Neural cell (in vitro differentiated cells): ENCODE measurements around the gene PTX4. TPM values are rescaled to one million over a fixed set of nuclear protein-coding genes. Genes with fewer than 3 reads are reported as not detected.

Source experiments
- H2AFZ ChIP-seq: fragments of 200-600, 300-800 bp; sonication (generic), shearing (Covaris generic); 2 replicates; pipeline ENCODE4 v1.6.0; 2014; ENCODE audit warnings: low read depth, mild to moderate bottlenecking, antibody characterized with exemption, low read length, moderate library complexity
- H3F3A ChIP-seq: fragments of 200-600 bp; shearing (Covaris generic); 2 replicates; pipeline ENCODE4 v1.6.1; 2016; ENCODE audit warnings: mild to moderate bottlenecking, moderate library complexity, mixed read lengths, antibody characterized with exemption, low read length; ENCODE audit not compliant: insufficient read depth, poor library complexity, severe bottlenecking
- H3K27ac ChIP-seq: fragments of 200-600, 300-800 bp; sonication (generic), shearing (Covaris generic); 2 replicates; pipeline ENCODE4 v1.5.1; 2014; ENCODE audit warnings: mild to moderate bottlenecking, low read length, moderate library complexity
- H3K27me3 ChIP-seq: fragments of 300-800, 200-600 bp; sonication (generic), shearing (Covaris generic); 2 replicates; pipeline ENCODE4 v1.6.0; 2014; ENCODE audit warnings: mild to moderate bottlenecking, low read depth, low read length, moderate library complexity; ENCODE audit not compliant: insufficient read depth
- H3K36me3 ChIP-seq: fragments of 300-800, 200-600 bp; sonication (generic), shearing (Covaris generic); 2 replicates; pipeline ENCODE4 v1.5.1; 2014; ENCODE audit warnings: mild to moderate bottlenecking, antibody characterized with exemption, low read length, moderate library complexity; ENCODE audit not compliant: insufficient read depth
- H3K4me2 ChIP-seq: fragments of 300-800, 200-600 bp; sonication (generic), shearing (Covaris generic); 2 replicates; pipeline ENCODE4 v1.6.0; 2014; ENCODE audit warnings: mild to moderate bottlenecking, low read length
- H3K4me3 ChIP-seq: fragments of 300-800, 200-600 bp; sonication (generic), shearing (Covaris generic); 2 replicates; pipeline ENCODE4 v1.5.1; 2014; ENCODE audit warnings: mild to moderate bottlenecking, low read length, moderate library complexity
- H3K79me2 ChIP-seq: fragments of 200-600 bp; shearing (Covaris generic); replicated peaks from 2 replicates; pipeline ENCODE4 v1.6.0; 2014; ENCODE audit warnings: mild to moderate bottlenecking, low read length, moderate library complexity; ENCODE audit not compliant: insufficient read depth
- H3K9ac ChIP-seq: fragments of 300-800, 200-600 bp; sonication (generic), shearing (Covaris generic); 2 replicates; pipeline ENCODE4 v1.6.1; 2016; ENCODE audit warnings: mild to moderate bottlenecking, low read length, mixed read lengths
- H3K9me2 ChIP-seq: fragments of 200-600 bp; shearing (Covaris generic); 2 replicates; pipeline ENCODE4 v1.6.1; 2016; ENCODE audit warnings: mild to moderate bottlenecking, low read length, mixed read lengths; ENCODE audit not compliant: insufficient read depth
- H3K9me3 ChIP-seq: fragments of 200-600, 300-800 bp; sonication (generic), shearing (Covaris generic); 2 replicates; pipeline ENCODE4 v1.6.1; 2016; ENCODE audit warnings: mild to moderate bottlenecking, mixed run types, low read length, moderate library complexity, mixed read lengths
- H4K20me1 ChIP-seq: fragments of 200-600 bp; shearing (Covaris generic); 2 replicates; pipeline ENCODE4 v1.6.1; 2016; ENCODE audit warnings: mild to moderate bottlenecking, mixed run types; ENCODE audit not compliant: insufficient read depth
- EP300 ChIP-seq: fragments of 450-650 bp; conservative IDR thresholded peaks from 2 replicates; pipeline ENCODE4 v1.6.1; 2014; ENCODE audit warnings: antibody characterized with exemption, mild to moderate bottlenecking, moderate library complexity; ENCODE audit not compliant: poor library complexity, severe bottlenecking
- EZH2 ChIP-seq: fragments of 200-600, 300-800 bp; shearing (Covaris generic), sonication (generic); IDR thresholded peaks from 2 replicates; pipeline ENCODE4 v1.6.1; 2014; ENCODE audit warnings: antibody characterized with exemption, low read length, borderline replicate concordance, mild to moderate bottlenecking; ENCODE audit not compliant: insufficient read depth, poor library complexity, severe bottlenecking
- MXI1 ChIP-seq: fragments of 450-650 bp; conservative IDR thresholded peaks from 2 replicates; pipeline ENCODE4 v1.6.1; 2014; ENCODE audit warnings: antibody characterized with exemption, mild to moderate bottlenecking; ENCODE audit not compliant: poor library complexity, severe bottlenecking
- POLR2AphosphoS5 ChIP-seq: IDR thresholded peaks from 2 replicates; pipeline ENCODE4 v1.6.1; 2012
- RAD21 ChIP-seq: fragments of 450-650 bp; conservative IDR thresholded peaks from 2 replicates; pipeline ENCODE4 v1.6.1; 2014; ENCODE audit warnings: antibody characterized with exemption, mild to moderate bottlenecking, moderate library complexity
- SMC3 ChIP-seq: fragments of 450-650 bp; conservative IDR thresholded peaks from 2 replicates; pipeline ENCODE4 v1.6.1; 2014; ENCODE audit warnings: antibody characterized with exemption, mild to moderate bottlenecking, moderate library complexity; ENCODE audit not compliant: poor library complexity
- TAF1 ChIP-seq: IDR thresholded peaks from 2 replicates; pipeline ENCODE4 v1.6.1; 2012; ENCODE audit warnings: low read depth
- polyA plus RNA-seq: library from polyadenylated mRNA; depleted of rRNA; stranded (reverse); fragments of >200 nt; gene quantifications from 2 replicates; pipeline ENCODE4 v1.2.3, GENCODE V29; 2014
- TF ChIP-seq, protein P1 (sequence below): IDR thresholded peaks from 2 replicates; pipeline ENCODE4 v1.6.1; 2012; ENCODE audit warnings: borderline replicate concordance
- TF ChIP-seq, protein P2 (sequence below): fragments of 450-650 bp; IDR thresholded peaks from 2 replicates; pipeline ENCODE4 v1.5.1; 2014; ENCODE audit warnings: antibody characterized with exemption, mild to moderate bottlenecking, moderate library complexity; ENCODE audit not compliant: poor library complexity, severe bottlenecking

Gene PTX4
- polyA plus RNA-seq, 1 donor from 2014 or later: not detected

DNA sequence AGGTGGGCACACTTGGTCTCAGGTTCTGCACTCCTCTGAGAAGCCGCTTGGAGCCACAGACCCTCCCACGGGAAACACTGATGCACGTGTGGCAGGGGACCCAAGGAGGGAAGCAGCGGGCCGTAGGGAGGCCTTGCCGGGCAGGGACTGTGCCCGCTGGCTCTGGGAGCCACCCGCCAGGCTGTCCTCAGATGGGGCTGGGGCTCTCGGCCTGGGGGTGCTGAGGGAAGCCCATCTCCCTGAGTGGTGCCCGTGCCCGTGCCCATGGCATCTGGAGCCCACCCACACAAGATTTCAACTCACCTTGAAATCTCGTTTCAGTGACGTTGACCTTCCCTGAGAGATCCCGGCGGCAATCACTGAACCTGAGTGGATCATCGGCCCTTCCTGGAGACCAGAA lies 31.8 kb downstream of the PTX4 start:
- Histone ChIP-seq H2AFZ (no peak overlapping the region), H3K9me2 (no peaks in the 10 kb centered on the region), H3K4me3 (no peak overlapping the region), H3K27me3 (no peaks in the 10 kb centered on the region), H3K36me3 (no peaks in the 10 kb centered on the region), H4K20me1 (no peaks in the 10 kb centered on the region), H3K79me2 (no peaks in the 10 kb centered on the region), H3K9ac (no peak overlapping the region), H3K9me3 (no peaks in the 10 kb centered on the region), H3K27ac (no peak overlapping the region), H3F3A (no peaks in the 10 kb centered on the region), H3K4me2 (no peak overlapping the region)
- TF ChIP-seq, protein P1, sequence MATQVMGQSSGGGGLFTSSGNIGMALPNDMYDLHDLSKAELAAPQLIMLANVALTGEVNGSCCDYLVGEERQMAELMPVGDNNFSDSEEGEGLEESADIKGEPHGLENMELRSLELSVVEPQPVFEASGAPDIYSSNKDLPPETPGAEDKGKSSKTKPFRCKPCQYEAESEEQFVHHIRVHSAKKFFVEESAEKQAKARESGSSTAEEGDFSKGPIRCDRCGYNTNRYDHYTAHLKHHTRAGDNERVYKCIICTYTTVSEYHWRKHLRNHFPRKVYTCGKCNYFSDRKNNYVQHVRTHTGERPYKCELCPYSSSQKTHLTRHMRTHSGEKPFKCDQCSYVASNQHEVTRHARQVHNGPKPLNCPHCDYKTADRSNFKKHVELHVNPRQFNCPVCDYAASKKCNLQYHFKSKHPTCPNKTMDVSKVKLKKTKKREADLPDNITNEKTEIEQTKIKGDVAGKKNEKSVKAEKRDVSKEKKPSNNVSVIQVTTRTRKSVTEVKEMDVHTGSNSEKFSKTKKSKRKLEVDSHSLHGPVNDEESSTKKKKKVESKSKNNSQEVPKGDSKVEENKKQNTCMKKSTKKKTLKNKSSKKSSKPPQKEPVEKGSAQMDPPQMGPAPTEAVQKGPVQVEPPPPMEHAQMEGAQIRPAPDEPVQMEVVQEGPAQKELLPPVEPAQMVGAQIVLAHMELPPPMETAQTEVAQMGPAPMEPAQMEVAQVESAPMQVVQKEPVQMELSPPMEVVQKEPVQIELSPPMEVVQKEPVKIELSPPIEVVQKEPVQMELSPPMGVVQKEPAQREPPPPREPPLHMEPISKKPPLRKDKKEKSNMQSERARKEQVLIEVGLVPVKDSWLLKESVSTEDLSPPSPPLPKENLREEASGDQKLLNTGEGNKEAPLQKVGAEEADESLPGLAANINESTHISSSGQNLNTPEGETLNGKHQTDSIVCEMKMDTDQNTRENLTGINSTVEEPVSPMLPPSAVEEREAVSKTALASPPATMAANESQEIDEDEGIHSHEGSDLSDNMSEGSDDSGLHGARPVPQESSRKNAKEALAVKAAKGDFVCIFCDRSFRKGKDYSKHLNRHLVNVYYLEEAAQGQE: no peak
- TF ChIP-seq POLR2AphosphoS5: no peak
- TF ChIP-seq SMC3: no peak
- TF ChIP-seq EZH2: no peak
- TF ChIP-seq MXI1: no peak
- TF ChIP-seq, protein P2, sequence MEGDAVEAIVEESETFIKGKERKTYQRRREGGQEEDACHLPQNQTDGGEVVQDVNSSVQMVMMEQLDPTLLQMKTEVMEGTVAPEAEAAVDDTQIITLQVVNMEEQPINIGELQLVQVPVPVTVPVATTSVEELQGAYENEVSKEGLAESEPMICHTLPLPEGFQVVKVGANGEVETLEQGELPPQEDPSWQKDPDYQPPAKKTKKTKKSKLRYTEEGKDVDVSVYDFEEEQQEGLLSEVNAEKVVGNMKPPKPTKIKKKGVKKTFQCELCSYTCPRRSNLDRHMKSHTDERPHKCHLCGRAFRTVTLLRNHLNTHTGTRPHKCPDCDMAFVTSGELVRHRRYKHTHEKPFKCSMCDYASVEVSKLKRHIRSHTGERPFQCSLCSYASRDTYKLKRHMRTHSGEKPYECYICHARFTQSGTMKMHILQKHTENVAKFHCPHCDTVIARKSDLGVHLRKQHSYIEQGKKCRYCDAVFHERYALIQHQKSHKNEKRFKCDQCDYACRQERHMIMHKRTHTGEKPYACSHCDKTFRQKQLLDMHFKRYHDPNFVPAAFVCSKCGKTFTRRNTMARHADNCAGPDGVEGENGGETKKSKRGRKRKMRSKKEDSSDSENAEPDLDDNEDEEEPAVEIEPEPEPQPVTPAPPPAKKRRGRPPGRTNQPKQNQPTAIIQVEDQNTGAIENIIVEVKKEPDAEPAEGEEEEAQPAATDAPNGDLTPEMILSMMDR: no peak
- TF ChIP-seq EP300: no peak
- no peak for TF ChIP-seq TAF1
- no peak for TF ChIP-seq RAD21

DNA sequence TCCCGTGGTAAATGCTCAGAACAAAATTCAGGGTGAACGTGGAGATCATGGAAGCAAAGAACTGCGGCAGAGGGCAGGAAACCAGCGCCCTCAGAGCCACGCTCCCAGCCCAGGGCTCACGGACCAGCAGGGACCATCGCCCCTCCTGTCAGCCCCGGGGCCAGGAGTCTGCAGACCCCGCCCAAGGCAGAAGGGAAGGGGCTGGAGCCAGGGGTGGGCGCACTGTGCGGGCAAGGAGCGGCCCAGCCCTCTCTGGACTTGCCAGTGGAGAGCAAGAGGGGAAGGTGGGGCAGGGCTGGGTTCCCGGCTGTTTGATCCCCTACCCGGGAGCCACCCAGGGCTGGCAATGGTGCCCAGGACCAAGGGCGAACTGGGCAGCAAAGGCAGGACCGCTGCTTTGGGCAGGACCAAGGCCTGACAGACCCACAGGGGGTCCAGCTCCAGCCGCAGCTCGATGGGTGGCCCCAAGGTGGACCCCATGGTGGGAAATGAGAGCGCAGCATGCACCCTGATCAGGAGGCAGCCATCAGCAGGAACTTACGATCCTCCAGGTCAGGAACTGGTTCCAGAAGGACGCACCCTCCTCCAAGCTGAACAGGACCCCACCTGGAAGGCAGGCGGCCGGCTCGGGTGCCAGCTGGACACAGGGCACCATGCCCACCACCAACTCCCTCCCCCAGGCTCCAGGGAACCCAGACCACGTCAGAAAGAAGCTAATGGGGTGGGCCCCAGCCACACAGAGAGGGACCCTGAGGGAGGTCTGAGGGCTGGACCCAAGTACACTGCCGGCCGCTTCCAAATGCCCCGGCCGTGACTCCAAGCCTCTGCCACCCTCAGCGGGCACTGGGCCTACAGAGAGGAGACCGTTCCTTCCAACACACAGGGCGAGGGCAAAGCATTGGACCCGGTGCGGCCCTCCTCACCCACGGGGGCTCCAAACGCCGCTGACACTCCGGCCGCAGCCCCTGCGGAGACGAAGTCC lies 33.3 kb downstream of the PTX4 start:
- Histone ChIP-seq H3K4me2 (no peak overlapping the region), H2AFZ (no peak overlapping the region), H3K27ac (no peak overlapping the region), H3K9ac (no peak overlapping the region), H3K36me3 (no peaks in the 10 kb centered on the region), H3F3A (no peaks in the 10 kb centered on the region), H3K27me3 (no peaks in the 10 kb centered on the region), H3K79me2 (no peaks in the 10 kb centered on the region), H3K9me2 (no peaks in the 10 kb centered on the region), H4K20me1 (no peaks in the 10 kb centered on the region), H3K9me3 (no peaks in the 10 kb centered on the region), H3K4me3 (no peak overlapping the region)
- no peak for TF ChIP-seq EP300
- TF ChIP-seq POLR2AphosphoS5: no peak
- no peak for TF ChIP-seq MXI1
- no peak for TF ChIP-seq RAD21
- no peak for TF ChIP-seq EZH2
- TF ChIP-seq SMC3: no peak
- no peak for TF ChIP-seq TAF1
- TF ChIP-seq, protein P1: no peak
- TF ChIP-seq, protein P2: no peak
